ENCODE data around the gene CEP112. TPM values are rescaled to one million over a fixed set of nuclear protein-coding genes. Genes with fewer than 3 reads are reported as not detected.

Gene CEP112
- total RNA-seq, 1 experiment from 2014 or later, result 2.0 TPM

DNA sequence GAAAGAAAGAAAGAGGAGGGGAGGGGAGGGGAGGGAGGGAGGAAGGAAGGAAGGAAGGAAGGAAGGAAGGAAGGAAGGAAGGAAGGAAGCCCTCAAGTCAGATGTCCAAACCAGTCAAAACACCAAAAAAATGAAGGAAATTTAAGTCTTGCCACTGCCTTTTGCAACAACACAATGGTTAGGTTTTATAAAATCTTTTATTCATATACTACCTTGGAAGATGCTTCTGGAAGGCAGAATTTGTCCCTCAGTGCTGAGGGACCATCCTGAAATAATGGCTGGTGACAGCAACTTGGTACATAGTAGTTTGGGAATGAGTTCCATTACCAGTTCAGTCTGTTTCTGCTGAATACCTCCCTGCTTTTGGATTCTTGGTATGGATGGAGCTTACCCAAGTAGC, 29.4 kb upstream of the CEP112 start:
- H3K4me3 ChIP-seq (ENCODE audit: insufficient read depth, low read depth, low read length), result no peak overlapping the region
- no peaks in the 10 kb centered on the region for H3K36me3 ChIP-seq (replicated peaks; ENCODE audit: control insufficient read depth, insufficient read depth, low read length)
- DNase-seq, result no peak
- H3K27me3 ChIP-seq (ENCODE audit: control insufficient read depth, insufficient read depth, low read length), result no peaks in the 10 kb centered on the region

DNA sequence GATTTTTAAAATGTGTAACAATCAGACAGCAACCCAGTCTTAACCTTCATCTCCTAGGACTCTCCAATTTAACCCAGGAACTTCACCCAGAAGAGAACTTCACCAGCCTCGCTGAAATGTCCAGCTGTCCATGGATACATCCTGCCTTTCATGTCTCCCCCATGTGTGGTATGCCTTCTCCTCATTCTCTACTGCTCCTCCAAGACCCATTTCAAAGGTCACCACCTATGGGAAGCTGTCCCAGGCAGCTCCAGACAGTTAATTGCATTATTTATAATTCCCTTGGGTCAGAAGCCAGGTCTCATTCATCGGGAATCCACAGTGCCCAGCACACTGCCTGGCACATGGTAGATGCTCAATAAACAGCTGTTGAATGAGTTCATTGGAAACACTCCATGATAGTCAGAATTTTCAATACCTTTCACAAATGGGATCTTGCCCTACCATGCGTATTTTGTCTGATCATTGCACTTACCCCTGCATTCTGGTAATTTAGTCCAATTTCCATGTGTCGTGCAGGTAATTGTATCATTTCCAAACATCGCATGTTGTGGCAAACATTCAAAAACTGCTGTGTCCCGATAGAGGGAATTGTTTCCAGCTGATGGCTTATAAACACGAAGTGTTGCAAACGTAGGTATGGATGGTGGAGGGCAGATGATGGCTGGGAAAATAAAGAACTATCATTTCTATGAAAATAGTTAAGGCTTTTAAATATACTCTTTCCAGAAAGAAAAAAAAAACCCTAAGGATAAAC, 28.3 kb upstream of the CEP112 start:
- Histone ChIP-seq H3K36me3 (replicated peaks; ENCODE audit: control insufficient read depth, insufficient read depth, low read length) (no peaks in the 10 kb centered on the region), H3K4me3 (ENCODE audit: insufficient read depth, low read depth, low read length) (no peak overlapping the region), H3K27me3 (ENCODE audit: control insufficient read depth, insufficient read depth, low read length) (no peaks in the 10 kb centered on the region)
- no peak for DNase-seq

DNA sequence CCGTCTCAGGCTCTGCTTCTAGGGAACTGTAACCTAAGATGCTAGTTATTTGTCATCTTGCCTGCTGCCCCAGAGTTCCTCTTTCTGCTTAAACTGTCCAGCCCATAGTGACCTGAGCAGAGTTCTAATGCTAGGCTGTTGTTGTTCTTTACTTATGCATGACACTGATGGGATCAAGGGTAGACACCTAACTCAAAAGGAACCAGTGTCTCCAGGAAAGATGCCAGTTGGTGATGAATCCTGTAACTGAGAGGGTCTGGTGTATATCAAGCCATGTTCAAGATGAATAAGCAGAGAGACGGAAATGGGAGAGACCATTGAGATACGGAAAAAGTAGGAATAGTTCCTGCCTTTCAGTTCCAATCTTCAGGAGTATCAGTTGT, 23.6 kb upstream of the CEP112 start:
- Histone ChIP-seq H3K4me3 (ENCODE audit: insufficient read depth, low read depth, low read length) (no peak overlapping the region), H3K27me3 (ENCODE audit: control insufficient read depth, insufficient read depth, low read length) (no peaks in the 10 kb centered on the region), H3K36me3 (replicated peaks; ENCODE audit: control insufficient read depth, insufficient read depth, low read length) (no peaks in the 10 kb centered on the region)
- no peak for DNase-seq

DNA sequence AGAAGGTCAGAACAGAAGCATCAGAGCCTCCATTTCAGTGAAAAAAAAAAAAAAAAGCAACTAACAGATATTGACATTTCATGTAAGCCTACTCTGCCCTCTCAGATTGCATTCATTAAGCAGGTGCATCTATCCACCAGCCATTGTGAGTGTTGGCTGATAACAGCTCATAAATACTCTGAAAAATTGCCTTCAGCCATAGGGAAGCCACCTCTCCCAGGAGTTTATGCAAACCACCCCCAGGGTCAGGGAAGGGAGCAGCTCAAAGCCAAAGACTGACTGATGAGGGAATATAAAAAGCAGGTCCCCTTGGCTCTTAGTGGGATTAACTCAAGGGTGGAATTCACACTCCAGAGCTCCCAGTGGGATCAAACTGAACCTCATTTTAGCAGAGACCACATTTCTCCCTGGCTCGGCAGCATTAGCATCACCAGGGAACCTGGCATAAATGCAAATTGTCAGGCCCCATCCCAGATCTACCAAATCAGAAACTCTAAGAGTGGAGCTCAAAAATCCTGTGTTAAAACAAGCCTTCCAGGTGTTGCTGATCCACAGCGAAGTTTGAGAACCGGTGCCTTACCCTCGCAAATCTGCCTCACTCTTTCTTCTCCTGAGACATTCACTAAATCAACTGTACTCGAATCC, 23.1 kb upstream of the CEP112 start:
- no peak for DNase-seq
- no peaks in the 10 kb centered on the region for H3K36me3 ChIP-seq (replicated peaks; ENCODE audit: control insufficient read depth, insufficient read depth, low read length)

DNA sequence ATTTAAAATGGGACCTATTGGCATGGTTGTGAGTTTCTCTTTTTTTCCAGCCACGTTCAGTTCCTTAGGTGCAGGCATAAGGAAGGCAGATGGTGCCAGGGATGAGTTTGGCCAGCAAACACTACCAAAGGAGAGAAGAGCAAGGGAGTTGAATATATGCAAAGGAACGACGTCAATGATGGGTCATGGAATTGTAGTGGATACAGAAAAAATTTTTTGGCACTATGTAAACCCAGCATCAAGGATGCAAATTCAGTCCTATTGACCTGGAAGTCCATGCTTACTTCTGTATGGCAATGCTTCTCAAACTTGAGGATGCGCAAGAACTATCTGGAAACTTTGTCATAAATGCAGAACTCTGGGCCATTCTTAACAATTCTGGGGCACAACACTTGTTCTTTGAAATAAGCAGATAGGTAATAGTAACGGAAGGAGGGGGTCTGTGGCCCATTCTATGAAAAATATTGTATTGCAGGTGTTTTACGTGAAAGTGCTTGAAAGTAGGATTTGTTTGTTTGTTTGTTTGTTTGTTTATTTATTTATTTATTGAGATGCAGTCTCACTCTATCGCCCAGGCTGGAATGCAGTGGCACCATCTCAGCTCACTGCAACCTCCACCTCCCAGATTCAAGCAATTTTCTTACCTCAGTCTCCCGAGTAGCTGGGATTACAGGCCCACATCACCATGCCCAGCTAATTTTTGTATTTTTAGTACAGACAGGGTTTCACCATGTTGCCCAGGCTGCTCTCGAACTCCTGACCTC, 19.3 kb upstream of the CEP112 start:
- no peaks in the 10 kb centered on the region for H3K36me3 ChIP-seq (replicated peaks; ENCODE audit: control insufficient read depth, insufficient read depth, low read length)
- H3K4me3 ChIP-seq (ENCODE audit: insufficient read depth, low read depth, low read length), result no peak overlapping the region
- H3K27me3 ChIP-seq (ENCODE audit: control insufficient read depth, insufficient read depth, low read length), result no peaks in the 10 kb centered on the region
- DNase-seq, result no peak

More for the DNA sequence above, 23.1 kb upstream of the CEP112 start:
- no peaks in the 10 kb centered on the region for H3K27me3 ChIP-seq (ENCODE audit: control insufficient read depth, insufficient read depth, low read length)
- H3K4me3 ChIP-seq (ENCODE audit: insufficient read depth, low read depth, low read length), result no peak overlapping the region

DNA sequence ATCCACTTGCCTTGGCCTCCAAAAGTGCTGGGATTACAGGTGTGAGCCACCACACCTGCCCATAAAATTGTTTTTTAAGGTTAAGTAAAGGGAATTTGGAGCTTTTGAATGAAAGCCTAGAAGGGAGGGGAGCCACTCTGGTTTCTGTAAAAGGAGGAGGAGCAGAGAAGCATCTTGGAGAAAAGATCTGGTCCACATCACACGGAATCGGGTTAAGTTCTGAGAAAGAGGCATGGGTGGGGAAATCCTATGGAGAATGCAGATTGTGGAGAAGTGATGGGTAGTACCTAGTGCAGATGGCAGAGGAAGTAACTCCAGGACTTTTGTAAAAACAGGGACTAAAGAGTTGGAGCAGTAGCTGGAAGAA, 18.3 kb upstream of the CEP112 start:
- H3K36me3 ChIP-seq (replicated peaks; ENCODE audit: control insufficient read depth, insufficient read depth, low read length), result no peaks in the 10 kb centered on the region
- DNase-seq, result no peak
- H3K4me3 ChIP-seq (ENCODE audit: insufficient read depth, low read depth, low read length), result no peak overlapping the region
- no peaks in the 10 kb centered on the region for H3K27me3 ChIP-seq (ENCODE audit: control insufficient read depth, insufficient read depth, low read length)

DNA sequence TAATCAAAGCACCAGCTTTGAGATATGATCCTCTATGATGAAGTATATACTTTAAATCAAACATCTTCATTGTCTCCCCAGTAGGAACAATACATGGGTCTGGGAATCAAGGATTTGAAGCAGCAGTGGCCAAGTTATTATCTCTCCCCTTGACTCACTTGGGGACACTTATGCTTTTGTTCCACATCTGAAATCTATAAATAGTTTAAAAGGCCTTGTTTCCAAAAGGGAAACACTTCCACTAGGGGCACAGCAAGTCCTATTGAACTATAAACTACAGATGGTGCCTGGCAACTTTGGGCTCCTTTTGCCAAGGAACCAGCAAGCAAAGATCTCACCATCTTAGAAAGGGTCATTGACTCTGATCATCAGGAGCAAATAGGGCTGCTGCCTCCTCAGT, 16.0 kb upstream of the CEP112 start:
- H3K36me3 ChIP-seq (replicated peaks; ENCODE audit: control insufficient read depth, insufficient read depth, low read length), result no peaks in the 10 kb centered on the region
- H3K4me3 ChIP-seq (ENCODE audit: insufficient read depth, low read depth, low read length), result no peak overlapping the region
- DNase-seq, result no peak
- H3K27me3 ChIP-seq (ENCODE audit: control insufficient read depth, insufficient read depth, low read length), result no peaks in the 10 kb centered on the region

DNA sequence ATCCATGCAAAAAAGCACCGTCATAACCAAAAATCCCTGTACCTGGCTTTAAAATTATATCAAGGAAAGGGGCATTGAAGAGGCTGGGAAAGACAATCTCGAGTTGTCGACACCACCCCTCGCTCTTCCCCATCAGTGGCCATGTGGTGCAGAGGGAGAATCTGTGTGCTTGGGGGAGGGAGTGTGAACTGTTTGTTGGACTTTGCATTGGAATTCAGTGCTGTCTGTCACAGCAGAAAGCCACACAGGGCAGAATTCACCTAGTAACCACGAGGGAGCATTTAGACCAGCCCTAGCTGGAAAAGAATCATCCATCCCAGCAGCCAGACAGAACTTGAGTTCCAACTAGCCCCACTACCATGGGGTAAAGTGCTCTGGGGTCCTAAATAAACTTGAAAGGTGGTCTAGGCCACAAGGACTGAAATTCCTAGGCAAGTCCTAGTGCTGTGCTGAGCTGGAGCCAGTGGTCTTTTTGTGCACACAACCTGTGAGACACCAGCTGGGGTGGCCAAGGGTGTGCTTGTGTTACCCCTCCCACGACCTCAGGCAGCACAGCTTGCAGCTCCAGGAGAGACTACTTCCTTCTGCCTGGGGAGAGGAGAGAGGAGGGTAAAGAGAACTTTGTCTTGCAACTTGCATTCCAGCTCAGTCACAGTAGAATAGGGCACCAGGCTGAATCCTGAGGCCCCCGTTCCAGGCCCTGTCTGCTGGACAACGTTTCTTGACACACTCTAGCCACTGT, 11.5 kb upstream of the CEP112 start:
- DNase-seq, result no peak
- Histone ChIP-seq H3K27me3 (ENCODE audit: control insufficient read depth, insufficient read depth, low read length) (no peaks in the 10 kb centered on the region), H3K36me3 (replicated peaks; ENCODE audit: control insufficient read depth, insufficient read depth, low read length) (no peaks in the 10 kb centered on the region), H3K4me3 (ENCODE audit: insufficient read depth, low read depth, low read length) (no peak overlapping the region)

DNA sequence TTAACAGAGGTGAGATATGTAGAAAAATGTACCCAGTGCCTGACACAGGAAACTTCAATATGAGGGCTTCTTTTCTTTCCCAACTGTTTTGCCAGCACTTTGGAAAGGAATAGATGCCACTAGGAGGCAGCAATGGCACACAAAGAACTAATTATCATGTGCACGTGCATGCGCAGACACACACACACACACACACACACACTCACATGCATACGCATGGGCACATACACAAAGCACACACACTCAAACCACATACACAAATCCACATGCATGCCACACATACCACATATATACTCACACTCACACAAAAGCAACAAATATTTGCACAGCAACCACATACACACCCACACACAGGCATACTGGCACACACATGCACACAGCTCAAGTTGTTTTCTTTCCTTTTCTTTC, 8.8 kb upstream of the CEP112 start:
- no peaks in the 10 kb centered on the region for H3K36me3 ChIP-seq (replicated peaks; ENCODE audit: control insufficient read depth, insufficient read depth, low read length)
- DNase-seq, result peak; percentile 63
- H3K4me3 ChIP-seq (ENCODE audit: insufficient read depth, low read depth, low read length), result no peak overlapping the region
- no peaks in the 10 kb centered on the region for H3K27me3 ChIP-seq (ENCODE audit: control insufficient read depth, insufficient read depth, low read length)

DNA sequence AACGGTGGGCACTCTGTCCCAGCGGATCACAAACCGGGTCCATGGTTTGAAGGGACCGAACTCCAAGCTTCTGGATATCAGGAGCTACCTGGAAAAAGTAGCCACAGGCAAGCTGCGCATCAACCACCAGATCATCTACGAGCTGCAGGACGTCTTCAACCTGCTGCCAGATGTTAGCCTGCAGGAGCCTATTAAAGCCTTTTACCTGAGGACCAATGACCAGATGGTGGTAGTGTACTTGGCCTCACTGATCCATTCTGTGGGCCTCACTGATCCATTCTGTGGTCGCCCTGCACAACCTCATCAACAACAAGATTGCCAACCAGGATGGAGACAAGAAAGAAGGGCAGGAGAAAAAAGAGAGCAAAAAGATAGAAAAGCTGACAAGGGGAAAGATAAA, 6.3 kb upstream of the CEP112 start:
- no peak for DNase-seq
- Histone ChIP-seq H3K36me3 (replicated peaks; ENCODE audit: control insufficient read depth, insufficient read depth, low read length) (no peaks in the 10 kb centered on the region), H3K27me3 (ENCODE audit: control insufficient read depth, insufficient read depth, low read length) (no peaks in the 10 kb centered on the region), H3K4me3 (ENCODE audit: insufficient read depth, low read depth, low read length) (no peak overlapping the region)

DNA sequence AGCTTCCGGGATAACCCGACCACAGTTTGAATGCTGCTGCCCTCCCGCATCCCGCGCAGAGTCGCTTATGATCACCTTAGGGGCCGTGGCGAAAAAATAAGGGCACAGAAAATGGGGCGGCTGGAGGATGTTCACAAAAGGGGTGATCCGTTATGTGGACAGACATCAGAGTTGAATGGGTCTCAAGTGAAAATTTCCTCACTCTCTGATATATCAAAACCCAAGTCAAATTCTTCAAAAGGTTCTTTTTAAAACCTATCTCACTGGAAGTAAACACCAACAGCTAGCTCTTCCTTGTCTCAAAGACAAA, 400 bp upstream of the CEP112 start:
- no peaks in the 10 kb centered on the region for H3K36me3 ChIP-seq (replicated peaks; ENCODE audit: control insufficient read depth, insufficient read depth, low read length)
- peak overlapping the region; percentile 71 for H3K4me3 ChIP-seq (ENCODE audit: insufficient read depth, low read depth, low read length)
- no peaks in the 10 kb centered on the region for H3K27me3 ChIP-seq (ENCODE audit: control insufficient read depth, insufficient read depth, low read length)
- DNase-seq, result no peak

DNA sequence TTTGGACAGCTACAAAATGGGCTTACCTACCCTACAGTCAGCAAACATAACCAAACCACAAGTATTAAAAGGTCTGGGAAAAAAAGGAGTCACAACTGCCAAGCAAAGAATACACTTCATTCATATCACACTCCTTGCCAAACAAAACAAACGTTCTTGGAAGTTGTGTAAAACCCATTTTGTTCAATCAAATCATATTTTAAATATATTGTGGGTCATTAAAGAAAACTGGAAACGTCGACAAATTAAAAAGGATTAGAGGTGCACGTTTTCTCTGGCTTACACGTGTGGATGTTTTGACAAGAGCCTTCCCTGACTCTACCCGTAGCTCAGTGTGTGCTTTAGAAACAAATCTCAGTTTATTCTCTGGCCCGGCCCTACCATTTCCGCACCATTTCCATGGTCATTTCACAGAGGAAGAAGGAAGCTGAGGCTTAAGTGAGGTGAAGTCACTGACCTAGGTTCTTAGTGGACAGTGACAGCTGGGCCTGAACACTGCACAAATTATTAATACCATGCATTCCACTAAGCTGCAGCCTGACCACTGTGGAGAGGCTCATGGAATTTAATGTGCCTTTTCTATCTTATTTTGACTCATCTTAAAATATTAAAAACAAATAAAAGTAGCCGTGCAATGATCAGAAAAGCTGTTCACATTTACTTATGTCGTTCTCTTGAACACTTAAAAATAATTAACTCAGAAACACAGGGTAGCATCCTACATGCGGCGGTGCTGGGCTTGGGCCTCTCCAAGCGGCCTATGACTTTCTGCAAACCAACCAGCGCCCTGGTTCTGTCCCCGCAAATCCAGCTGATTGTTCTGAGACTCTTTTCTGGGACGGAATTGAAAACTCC, 968 bp downstream of the CEP112 start:
- Histone ChIP-seq H3K27me3 (ENCODE audit: control insufficient read depth, insufficient read depth, low read length) (no peaks in the 10 kb centered on the region), H3K4me3 (ENCODE audit: insufficient read depth, low read depth, low read length) (peak overlapping the region; percentile 71), H3K36me3 (replicated peaks; ENCODE audit: control insufficient read depth, insufficient read depth, low read length) (no peaks in the 10 kb centered on the region)
- no peak for DNase-seq

DNA sequence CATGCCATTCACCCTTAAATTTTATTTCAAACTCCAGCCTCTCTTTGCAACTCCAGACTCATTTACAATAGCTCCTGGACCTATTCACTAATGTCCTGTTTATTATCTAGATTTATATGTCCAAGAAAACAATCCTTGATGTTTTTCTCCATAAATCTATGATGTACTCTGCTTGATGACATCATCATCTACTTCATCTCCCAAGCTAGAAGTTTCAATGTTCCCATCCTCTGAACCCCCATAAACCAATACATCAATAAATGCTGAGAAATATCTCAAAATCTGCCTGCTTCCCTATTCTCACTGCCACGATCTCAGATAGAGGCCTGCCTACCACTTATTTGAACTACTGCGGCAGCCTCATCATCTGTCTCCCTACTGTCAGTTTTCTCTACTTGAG, 4.2 kb downstream of the CEP112 start:
- H3K27me3 ChIP-seq (ENCODE audit: control insufficient read depth, insufficient read depth, low read length), result no peaks in the 10 kb centered on the region
- no peak overlapping the region for H3K4me3 ChIP-seq (ENCODE audit: insufficient read depth, low read depth, low read length)
- H3K36me3 ChIP-seq (replicated peaks; ENCODE audit: control insufficient read depth, insufficient read depth, low read length), result no peaks in the 10 kb centered on the region
- DNase-seq, result no peak

DNA sequence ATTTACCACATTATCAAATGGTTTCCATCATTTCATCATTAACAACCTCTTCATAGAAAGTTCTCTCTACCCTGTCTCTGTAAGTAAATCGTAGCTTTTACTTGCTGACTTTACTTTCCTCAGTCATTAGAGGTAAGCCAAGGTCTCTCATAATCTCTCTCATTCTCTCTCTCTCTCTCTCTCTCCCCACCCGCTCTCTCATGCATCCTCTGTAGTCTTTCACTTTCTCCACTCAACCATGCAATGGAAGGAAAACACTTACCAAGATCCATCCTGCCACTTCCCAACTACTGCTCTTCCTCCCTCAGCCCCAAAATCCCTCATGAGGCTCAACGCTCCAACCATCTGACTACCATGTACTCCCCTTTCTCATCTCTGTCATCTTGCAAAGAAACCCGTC, 6.1 kb downstream of the CEP112 start:
- Histone ChIP-seq H3K4me3 (ENCODE audit: insufficient read depth, low read depth, low read length) (no peak overlapping the region), H3K36me3 (replicated peaks; ENCODE audit: control insufficient read depth, insufficient read depth, low read length) (no peaks in the 10 kb centered on the region), H3K27me3 (ENCODE audit: control insufficient read depth, insufficient read depth, low read length) (no peaks in the 10 kb centered on the region)
- DNase-seq, result no peak

All from H7 (cell line).